Measurements from ENCODE around the gene GNAI1. TPM values are rescaled to one million over a fixed set of nuclear protein-coding genes. Genes with fewer than 3 reads are reported as not detected.

The GNAI1 gene
- polyA plus RNA-seq, 1 donor: 29.6 TPM

- no peak for DNase-seq (ENCODE audit: low read depth)
Measured at GRCh38 chr7:80253237-80253636, 118.6 kb downstream of the GNAI1 start.

GRCh38 chr7:80253653-80254052 is 119.0 kb downstream of the GNAI1 start:
- DNase-seq (ENCODE audit: low read depth): no peak

GRCh38 chr7:80255656-80256055 is 121.0 kb downstream of the GNAI1 start:
- no peak for DNase-seq (ENCODE audit: low read depth)

- no peak for DNase-seq (ENCODE audit: low read depth)
Measured at GRCh38 chr7:80257756-80258155, 123.1 kb downstream of the GNAI1 start.

- no peak for DNase-seq (ENCODE audit: low read depth)
Measured at GRCh38 chr7:80260606-80261005, 126.0 kb downstream of the GNAI1 start.

GRCh38 chr7:80263333-80263732 is 128.7 kb downstream of the GNAI1 start:
- DNase-seq (ENCODE audit: low read depth): peak; percentile 69

GRCh38 chr7:80263821-80264220 is 129.2 kb downstream of the GNAI1 start:
- DNase-seq (ENCODE audit: low read depth): no peak

- DNase-seq (ENCODE audit: low read depth): no peak
Measured at GRCh38 chr7:80264769-80265495, 130.3 kb downstream of the GNAI1 start.

GRCh38 chr7:80272560-80273239 is 138.1 kb downstream of the GNAI1 start:
- DNase-seq (ENCODE audit: low read depth): no peak

GRCh38 chr7:80273327-80273726 is 138.7 kb downstream of the GNAI1 start:
- no peak for DNase-seq (ENCODE audit: low read depth)

GRCh38 chr7:80275192-80275605 is 140.6 kb downstream of the GNAI1 start:
- no peak for DNase-seq (ENCODE audit: low read depth)
